Endothelial cell of umbilical vein (primary cell): Measurements from ENCODE around the gene CDH1.

Experiments used
- EZH2 ChIP-seq: IDR thresholded peaks from 2 replicates; pipeline ENCODE4 v1.6.1; 2012; ENCODE audit warnings: borderline replicate concordance, low read depth, mild to moderate bottlenecking, moderate library complexity, low read length, inconsistent platforms; ENCODE audit not compliant: severe bottlenecking
- FOS ChIP-seq: IDR thresholded peaks from 2 replicates; pipeline ENCODE4 v1.6.1; 2011; ENCODE audit warnings: mild to moderate bottlenecking, low read length, moderate library complexity, borderline replicate concordance; ENCODE audit not compliant: insufficient read depth
- GATA2 ChIP-seq: IDR thresholded peaks from 2 replicates; pipeline ENCODE4 v1.7.0; 2011; ENCODE audit warnings: low read depth, mild to moderate bottlenecking, moderate library complexity, mixed read lengths, low read length; ENCODE audit not compliant: insufficient read length, insufficient read depth
- JUN ChIP-seq: IDR thresholded peaks from 2 replicates; pipeline ENCODE4 v1.6.1; 2011; ENCODE audit warnings: borderline replicate concordance, low read depth; ENCODE audit not compliant: insufficient read length, insufficient read depth
- POLR2A ChIP-seq: IDR thresholded peaks from 2 replicates; pipeline ENCODE4 v1.6.1; 2012; ENCODE audit warnings: low read depth, mild to moderate bottlenecking, control low read depth, low read length
- POLR2AphosphoS5 ChIP-seq: IDR thresholded peaks from 2 replicates; pipeline ENCODE4 v1.6.1; 2012; ENCODE audit warnings: low read depth, mild to moderate bottlenecking, control low read depth, low read length, moderate library complexity; ENCODE audit not compliant: insufficient read depth
- TF ChIP-seq, protein P1 (sequence below), 2 donors: IDR thresholded peaks; 1 replicate in 1 of 2; 2 replicates in 1 of 2; pipeline ENCODE4 v1.5.1; 2011; ENCODE audit warnings: low read length in 2 of 2, mild to moderate bottlenecking in 2 of 2, moderate library complexity in 2 of 2, control low read depth in 1 of 2, inconsistent platforms in 1 of 2, low read depth in 1 of 2; ENCODE audit not compliant: insufficient read depth in 1 of 2; ENCODE audit errors: extremely low read depth in 1 of 2

- TF ChIP-seq POLR2AphosphoS5 = no peak
- TF ChIP-seq EZH2 = no peak
- TF ChIP-seq POLR2A = no peak
- TF ChIP-seq, protein P1, sequence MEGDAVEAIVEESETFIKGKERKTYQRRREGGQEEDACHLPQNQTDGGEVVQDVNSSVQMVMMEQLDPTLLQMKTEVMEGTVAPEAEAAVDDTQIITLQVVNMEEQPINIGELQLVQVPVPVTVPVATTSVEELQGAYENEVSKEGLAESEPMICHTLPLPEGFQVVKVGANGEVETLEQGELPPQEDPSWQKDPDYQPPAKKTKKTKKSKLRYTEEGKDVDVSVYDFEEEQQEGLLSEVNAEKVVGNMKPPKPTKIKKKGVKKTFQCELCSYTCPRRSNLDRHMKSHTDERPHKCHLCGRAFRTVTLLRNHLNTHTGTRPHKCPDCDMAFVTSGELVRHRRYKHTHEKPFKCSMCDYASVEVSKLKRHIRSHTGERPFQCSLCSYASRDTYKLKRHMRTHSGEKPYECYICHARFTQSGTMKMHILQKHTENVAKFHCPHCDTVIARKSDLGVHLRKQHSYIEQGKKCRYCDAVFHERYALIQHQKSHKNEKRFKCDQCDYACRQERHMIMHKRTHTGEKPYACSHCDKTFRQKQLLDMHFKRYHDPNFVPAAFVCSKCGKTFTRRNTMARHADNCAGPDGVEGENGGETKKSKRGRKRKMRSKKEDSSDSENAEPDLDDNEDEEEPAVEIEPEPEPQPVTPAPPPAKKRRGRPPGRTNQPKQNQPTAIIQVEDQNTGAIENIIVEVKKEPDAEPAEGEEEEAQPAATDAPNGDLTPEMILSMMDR (IDR thresholded peaks at IDR 0.05; ENCODE audit: extremely low read depth in 1 of 2, insufficient read depth in 1 of 2, low read depth in 1 of 2, low read length in 2 of 2) = no peak
- TF ChIP-seq FOS = no peak
- TF ChIP-seq JUN = no peak
- TF ChIP-seq GATA2 = no peak
Observed at GRCh38 chr16:68713361-68713760, 23.7 kb upstream of the CDH1 start.
